H1 (cell line): ENCODE measurements around the gene SPDYE16. TPM values are rescaled to one million over a fixed set of nuclear protein-coding genes. Genes with fewer than 3 reads are reported as not detected.
"Not testable (repeated sequence)": the region's sequence is repeated elsewhere in the genome, so short reads cannot be mapped to it uniquely, and the experiment has no call there.

Source experiments
- CTCF ChIA-PET: fragments of 300-600 bp; sonication (Branson Sonifier 250); formaldehyde crosslinking; loops from one replicate; lab custom pipeline; 2021; ENCODE audit not compliant: partially characterized antibody; lab: Charles Lee
- POLR2A ChIA-PET: fragments of 300-600 bp; sonication (Branson Sonifier 250); formaldehyde crosslinking; loops from one replicate; lab custom pipeline; 2021; ENCODE audit warnings: inconsistent platforms; ENCODE audit not compliant: partially characterized antibody; lab: Charles Lee
- DNase-seq, 2 experiments: peaks; one replicate each; pipeline versions ENCODE4 v3.0.0 to v3.0.0-alpha.2; 2010 to 2022; ENCODE audit warnings: low spot score in 2 of 2, low read depth in 1 of 2, mixed read lengths in 1 of 2
- FAIRE-seq: peaks from 2 replicates; lab custom pipeline; 2011; peaks lifted over from hg19 to GRCh38; lab: Jason Lieb, UNC
- H2AFZ ChIP-seq: 2 replicates; pipeline ENCODE4 v1.8.1; 2012; ENCODE audit warnings: low read length, inconsistent platforms
- H2AK5ac ChIP-seq: 2 replicates; pipeline ENCODE4 v1.6.1; 2013; ENCODE audit warnings: low read depth, low read length
- H2BK120ac ChIP-seq: replicated peaks from 2 replicates; pipeline ENCODE3; 2013; ENCODE audit warnings: low read depth, low read length, inconsistent platforms
- H2BK12ac ChIP-seq: 2 replicates; pipeline ENCODE4 v1.6.1; 2013; ENCODE audit warnings: low read depth, low read length
- H2BK15ac ChIP-seq: 2 replicates; pipeline ENCODE4 v1.6.1; 2013; ENCODE audit warnings: low read length
- H2BK20ac ChIP-seq: 2 replicates; pipeline ENCODE4 v1.6.1; 2013; ENCODE audit warnings: low read length
- H2BK5ac ChIP-seq: 2 replicates; pipeline ENCODE4 v1.6.1; 2013; ENCODE audit warnings: low read depth, low read length
- H3K14ac ChIP-seq: 2 replicates; pipeline ENCODE4 v1.6.1; 2013; ENCODE audit warnings: inconsistent platforms; ENCODE audit not compliant: insufficient read length
- H3K18ac ChIP-seq: 2 replicates; pipeline ENCODE4 v1.6.1; 2013; ENCODE audit warnings: low read length; ENCODE audit errors: extremely low read depth
- H3K23ac ChIP-seq: 2 replicates; pipeline ENCODE4 v1.6.1; 2013; ENCODE audit warnings: inconsistent platforms; ENCODE audit not compliant: insufficient read length
- H3K23me2 ChIP-seq: 2 replicates; pipeline ENCODE4 v1.6.1; 2013; ENCODE audit warnings: low read depth, low read length
- H3K27ac ChIP-seq: 2 replicates; pipeline ENCODE4 v1.6.1; 2011; ENCODE audit warnings: low read depth, low read length, inconsistent platforms
- H3K27me3 ChIP-seq, 4 experiments: replicated peaks in 1 of 4; 1 replicate in 1 of 4; 2 replicates in 3 of 4; pipeline versions ENCODE4 v1.6.1 to v1.8.1; 2011 to 2013; ENCODE audit warnings: low read length in 3 of 4, mild to moderate bottlenecking in 3 of 4, inconsistent platforms in 2 of 4, mixed read lengths in 2 of 4, moderate library complexity in 1 of 4; ENCODE audit not compliant: control insufficient read depth in 3 of 4, insufficient read depth in 3 of 4; ENCODE audit errors: extremely low read depth in 1 of 4
- H3K36me3 ChIP-seq, 4 experiments: 2 replicates each; pipeline versions ENCODE4 v1.6.1 to v1.8.1; 2011 to 2013; ENCODE audit warnings: mild to moderate bottlenecking in 4 of 4, low read length in 3 of 4, moderate library complexity in 2 of 4, control low read depth in 1 of 4, inconsistent platforms in 1 of 4; ENCODE audit not compliant: insufficient read depth in 4 of 4, control insufficient read depth in 2 of 4
- H3K4ac ChIP-seq: replicated peaks from 2 replicates; pipeline ENCODE3; 2013; ENCODE audit warnings: low read length, low read depth, mixed read lengths, inconsistent platforms; ENCODE audit not compliant: insufficient read length
- H3K4me1 ChIP-seq, 4 experiments: replicated peaks in 1 of 4; 1 replicate in 1 of 4; 2 replicates in 3 of 4; pipeline versions ENCODE4 v1.6.1 to v1.8.1; 2011 to 2013; ENCODE audit warnings: low read length in 3 of 4, inconsistent platforms in 2 of 4, mixed read lengths in 1 of 4; ENCODE audit not compliant: insufficient read depth in 4 of 4, control insufficient read depth in 3 of 4
- H3K4me2 ChIP-seq, 2 experiments: 2 replicates each; pipeline versions ENCODE4 v1.6.1 to v1.8.1; 2011 to 2013; ENCODE audit warnings: low read depth in 2 of 2, low read length in 2 of 2, control low read depth in 1 of 2, inconsistent platforms in 1 of 2, mild to moderate bottlenecking in 1 of 2; ENCODE audit not compliant: insufficient read depth in 1 of 2
- H3K4me3 ChIP-seq, 4 experiments: fragments of 200-600, 300-600 bp in 1 of 4; sonication (generic), shearing (Covaris generic), sonication (Bioruptor Twin) in 1 of 4; 2 replicates each; pipeline versions ENCODE4 v1.5.1 to v1.8.1; 2011 to 2016; ENCODE audit warnings: low read length in 4 of 4, low read depth in 3 of 4, control low read depth in 2 of 4, inconsistent platforms in 2 of 4, mild to moderate bottlenecking in 2 of 4, mixed read lengths in 1 of 4, moderate library complexity in 1 of 4; ENCODE audit not compliant: insufficient read depth in 2 of 4; ENCODE audit errors: extremely low read depth in 1 of 4
- H3K56ac ChIP-seq: replicated peaks from 2 replicates; pipeline ENCODE3; 2013; ENCODE audit warnings: low read depth, mild to moderate bottlenecking, mixed read lengths, low read length, inconsistent platforms; ENCODE audit not compliant: insufficient read length
- H3K79me1 ChIP-seq: 2 replicates; pipeline ENCODE4 v1.6.1; 2013; ENCODE audit warnings: low read depth, low read length, control low read depth
- H3K79me2 ChIP-seq, 2 experiments: 2 replicates each; pipeline versions ENCODE4 v1.6.1 to v1.8.1; 2012 to 2013; ENCODE audit warnings: low read length in 2 of 2, mild to moderate bottlenecking in 2 of 2, inconsistent platforms in 1 of 2; ENCODE audit not compliant: insufficient read depth in 2 of 2, control insufficient read depth in 1 of 2
- H3K9ac ChIP-seq, 4 experiments: replicated peaks in 1 of 4; 1 replicate in 1 of 4; 2 replicates in 3 of 4; pipeline versions ENCODE4 v1.6.1 to v1.8.1; 2011 to 2013; ENCODE audit warnings: low read depth in 3 of 4, low read length in 3 of 4, control low read depth in 2 of 4, mild to moderate bottlenecking in 2 of 4, moderate library complexity in 2 of 4, inconsistent platforms in 1 of 4; ENCODE audit errors: extremely low read depth in 1 of 4
- H3K9me3 ChIP-seq, 2 experiments: 2 replicates each; pipeline versions ENCODE4 v1.6.1 to v1.8.1; 2012 to 2013; ENCODE audit warnings: mild to moderate bottlenecking in 2 of 2, moderate library complexity in 2 of 2, control low read depth in 1 of 2, inconsistent platforms in 1 of 2, low read depth in 1 of 2, low read length in 1 of 2, mixed read lengths in 1 of 2; ENCODE audit not compliant: insufficient read depth in 2 of 2
- H4K20me1 ChIP-seq, 2 experiments: replicated peaks in 1 of 2; 2 replicates each; pipeline versions ENCODE3 to v1.8.1; 2011 to 2013; ENCODE audit warnings: inconsistent platforms in 2 of 2, low read length in 2 of 2, mild to moderate bottlenecking in 1 of 2; ENCODE audit not compliant: insufficient read depth in 2 of 2, control insufficient read depth in 1 of 2
- H4K5ac ChIP-seq: 2 replicates; pipeline ENCODE4 v1.6.1; 2013; ENCODE audit warnings: low read length, low read depth, mixed read lengths, inconsistent platforms; ENCODE audit not compliant: insufficient read length
- H4K8ac ChIP-seq: 2 replicates; pipeline ENCODE4 v1.8.0; 2013; ENCODE audit warnings: mild to moderate bottlenecking, moderate library complexity, low read length, inconsistent platforms; ENCODE audit not compliant: insufficient read depth; ENCODE audit errors: extremely low read depth
- H4K91ac ChIP-seq: replicated peaks from 2 replicates; pipeline ENCODE3; 2013; ENCODE audit warnings: low read length, mixed read lengths, inconsistent platforms; ENCODE audit not compliant: insufficient read length
- WGBS, 2 experiments: shearing (Covaris generic) in 1 of 2; methylation state at CpG; one replicate each; pipeline versions ENCODE4 v1.1.6 to v1.1.7; 2013 to 2015; ENCODE audit warnings: low lambda C conversion rate in 2 of 2, mixed read lengths in 2 of 2, inconsistent platforms in 1 of 2, low coverage in 1 of 2, missing lambda C conversion rate in 1 of 2; ENCODE audit not compliant: insufficient replicate concordance in 2 of 2, insufficient coverage in 1 of 2, insufficient read length in 1 of 2; ENCODE audit errors: extremely low coverage in 1 of 2, missing lambda C conversion rate in 1 of 2; 5-methylcytosine and 5-hydroxymethylcytosine counted together
- polyA plus RNA-seq, 7 experiments: library from polyadenylated mRNA; depleted of rRNA in 3 of 7; stranded (reverse) in 5 of 7; unstranded in 2 of 7; fragments of >200 nt in 5 of 7; fragments of 200-250 nt in 2 of 7; gene quantifications; 1 replicate in 5 of 7; 2 replicates in 1 of 7; 4 replicates in 1 of 7; pipeline versions ENCODE4 v1.2.1 to v1.2.3, GENCODE V29; 2011 to 2013; ENCODE audit warnings: missing spikeins in 2 of 7, mixed read lengths in 2 of 7
- total RNA-seq: library from RNA; stranded (reverse); fragmentation: NEBNext Ultra II Directional; extraction: Animal tissue kit (Norgen Biotek cat#: 25700); gene quantifications from 2 replicates; pipeline ENCODE4 v1.2.1, GENCODE V29; 2021

SPDYE16 gene
- total and polyA plus RNA-seq, 2 of the 8 experiments (the other 6 are each of a cell fraction or from before 2014, with no cell fraction given), result not detected

- H2BK5ac ChIP-seq, H2BK120ac ChIP-seq, H3K4me3 ChIP-seq, H3K79me1 ChIP-seq, H2AK5ac ChIP-seq, H3K23me2 ChIP-seq, H2AFZ ChIP-seq, H2BK12ac ChIP-seq, H4K8ac ChIP-seq, H3K4me2 ChIP-seq, H3K14ac ChIP-seq, H4K91ac ChIP-seq, H2BK20ac ChIP-seq, H2BK15ac ChIP-seq, POLR2A ChIA-PET, H3K9me3 ChIP-seq, H3K18ac ChIP-seq, H4K5ac ChIP-seq, H3K79me2 ChIP-seq, FAIRE-seq, CTCF ChIA-PET, H3K23ac ChIP-seq, H3K4ac ChIP-seq, DNase-seq, H3K56ac ChIP-seq, H3K36me3 ChIP-seq, H3K27me3 ChIP-seq, H3K9ac ChIP-seq, H3K4me1 ChIP-seq, H4K20me1 ChIP-seq, H3K27ac ChIP-seq: not testable (repeated sequence)
- WGBS, 2 experiments, result 0% methylated on average over 1 of the region's 13 CpGs; no CpG with 5 or more reads in 1 of the 2 experiments
Observed at GRCh38 chr7:76487969-76488368, 55.1 kb downstream of the SPDYE16 start.

- H3K4me2 ChIP-seq, H3K9me3 ChIP-seq, H3K4me3 ChIP-seq, H3K9ac ChIP-seq, H2BK12ac ChIP-seq, H2BK20ac ChIP-seq, H3K18ac ChIP-seq, H3K23me2 ChIP-seq, H2BK120ac ChIP-seq, POLR2A ChIA-PET, H4K91ac ChIP-seq, H3K79me1 ChIP-seq, H3K23ac ChIP-seq, FAIRE-seq, H3K79me2 ChIP-seq, H2BK5ac ChIP-seq, H2AK5ac ChIP-seq, H4K8ac ChIP-seq, H3K27me3 ChIP-seq, H2BK15ac ChIP-seq, DNase-seq, H2AFZ ChIP-seq, H3K14ac ChIP-seq, H4K5ac ChIP-seq, H3K56ac ChIP-seq, H3K4ac ChIP-seq, H3K27ac ChIP-seq, H4K20me1 ChIP-seq, CTCF ChIA-PET, H3K4me1 ChIP-seq: not testable (repeated sequence)
- H3K36me3 ChIP-seq, result peaks cover 0 to 11% (median 3%) of the 10 kb centered on the region in 4 experiments; a peak in 2 of 8 replicates
- 100% methylated on average over 1 of the region's 5 CpGs; no CpG with 5 or more reads in 1 of the 2 experiments for WGBS, 2 experiments
Observed at GRCh38 chr7:76486618-76487017, 56.5 kb downstream of the SPDYE16 start.
